GM12873 (cell line): ENCODE measurements around the gene PRDM16.

Source experiments
- CTCF ChIP-seq: IDR thresholded peaks from 2 replicates; pipeline ENCODE4 v1.5.1; 2012; ENCODE audit warnings: low read depth, mild to moderate bottlenecking, moderate library complexity, low read length, control low read depth; ENCODE audit not compliant: insufficient read depth; ENCODE audit errors: missing control alignments

The PRDM16 gene

GRCh38 chr1:3188150-3188971 is 119.4 kb downstream of the PRDM16 start:
- TF ChIP-seq CTCF: no peak

- TF ChIP-seq CTCF: no peak
These were observed 121.4 kb downstream of the PRDM16 start for GRCh38 chr1:3190256-3191041.

GRCh38 chr1:3192361-3192760 is 123.4 kb downstream of the PRDM16 start:
- no peak for TF ChIP-seq CTCF

GRCh38 chr1:3192825-3193224 is 123.8 kb downstream of the PRDM16 start:
- no peak for TF ChIP-seq CTCF

- TF ChIP-seq CTCF: no peak
These were observed 124.8 kb downstream of the PRDM16 start for GRCh38 chr1:3193811-3194210.

- TF ChIP-seq CTCF: no peak
These were observed 125.9 kb downstream of the PRDM16 start for GRCh38 chr1:3194760-3195479.

GRCh38 chr1:3195480-3195815 is 126.4 kb downstream of the PRDM16 start:
- TF ChIP-seq CTCF: no peak
